Stimulated activated CD4-positive, alpha-beta T cell treated with anti-CD3 and anti-CD28 coated beads, TNF-alpha, amount 100 ng/mL, for 4 hours (primary cell): Measurements from ENCODE around the gene ACKR3.

Experiments used
- DNase-seq, 3 experiments: peaks; one replicate each; pipeline ENCODE4 v3.0.0-alpha.2; 2020; ENCODE audit warnings: low read depth in 3 of 3

ACKR3 gene

DNA sequence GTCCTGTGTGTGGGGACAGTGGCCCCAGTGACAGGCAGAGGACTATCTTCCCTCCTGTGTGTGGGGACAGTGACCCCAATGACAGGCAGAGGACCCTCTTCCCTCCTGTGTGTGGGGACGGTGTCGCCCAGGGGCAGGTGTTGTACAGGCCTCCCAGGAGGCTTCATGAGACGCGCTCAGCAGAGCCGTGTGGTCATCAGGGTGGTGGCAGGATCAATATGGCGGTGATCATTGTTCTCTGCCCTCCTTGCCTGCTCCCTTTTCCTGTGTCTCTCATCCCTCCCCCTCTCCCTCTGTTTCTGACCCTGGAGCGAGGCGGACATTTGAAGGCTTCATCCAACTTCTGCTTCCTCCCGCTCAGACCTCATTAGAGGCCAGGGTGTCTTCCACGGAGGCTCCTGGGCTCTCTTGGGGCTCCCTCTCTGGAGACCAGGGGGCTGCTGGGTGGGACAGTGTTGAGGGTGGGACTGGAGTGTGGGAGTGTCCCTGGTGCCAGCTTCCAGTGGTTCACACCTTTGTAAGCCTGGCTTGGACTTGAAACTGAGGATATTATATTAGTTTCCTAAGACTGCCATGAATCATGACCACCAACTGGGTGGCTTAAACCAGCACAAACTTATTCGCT lies 59.5 kb downstream of the ACKR3 start:
- no peak for DNase-seq

DNA sequence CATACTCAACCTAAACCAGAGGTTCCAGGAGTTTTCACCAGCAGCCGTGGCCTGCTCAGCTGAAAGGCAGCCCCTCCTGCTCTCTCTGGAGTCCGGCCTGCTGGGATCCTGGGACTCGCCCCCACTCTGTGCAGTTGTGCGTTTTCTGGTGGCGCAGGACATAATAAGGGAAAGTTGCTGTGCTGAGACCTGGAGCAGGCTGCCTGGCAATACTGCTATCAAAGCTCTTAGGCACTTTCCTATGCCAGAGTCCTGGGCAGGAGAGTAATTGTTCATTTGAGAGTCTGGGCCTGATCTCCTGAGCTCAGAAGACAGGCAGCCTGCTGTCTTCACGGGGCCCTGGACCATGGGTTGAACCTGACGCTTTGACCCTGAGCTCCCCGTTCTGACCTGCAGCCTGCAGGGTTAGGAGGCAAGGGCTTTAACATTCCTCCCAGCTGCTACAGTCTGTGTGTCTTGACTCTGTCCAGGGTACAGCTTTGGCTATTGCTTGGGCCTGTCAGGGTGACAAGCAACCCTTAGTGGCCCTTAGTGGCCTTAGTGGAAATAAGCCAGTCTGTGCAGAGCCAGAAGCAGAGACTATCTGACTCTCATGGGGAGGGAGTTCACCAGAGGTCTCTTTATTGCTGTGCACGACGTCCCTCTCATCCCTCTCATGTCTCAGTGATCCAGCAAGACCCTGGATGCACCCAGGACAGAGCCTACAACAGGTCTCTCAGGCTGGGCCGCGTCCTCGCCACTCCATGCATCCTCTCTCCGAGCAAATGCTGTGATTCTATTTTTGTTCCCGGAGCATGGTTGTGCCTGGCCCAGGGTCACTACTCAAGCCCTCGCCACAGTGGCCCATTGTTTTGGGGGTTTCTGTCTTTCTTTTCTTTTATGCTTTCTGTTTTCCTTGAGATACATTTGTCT lies 60.6 kb downstream of the ACKR3 start:
- DNase-seq = no peak

DNA sequence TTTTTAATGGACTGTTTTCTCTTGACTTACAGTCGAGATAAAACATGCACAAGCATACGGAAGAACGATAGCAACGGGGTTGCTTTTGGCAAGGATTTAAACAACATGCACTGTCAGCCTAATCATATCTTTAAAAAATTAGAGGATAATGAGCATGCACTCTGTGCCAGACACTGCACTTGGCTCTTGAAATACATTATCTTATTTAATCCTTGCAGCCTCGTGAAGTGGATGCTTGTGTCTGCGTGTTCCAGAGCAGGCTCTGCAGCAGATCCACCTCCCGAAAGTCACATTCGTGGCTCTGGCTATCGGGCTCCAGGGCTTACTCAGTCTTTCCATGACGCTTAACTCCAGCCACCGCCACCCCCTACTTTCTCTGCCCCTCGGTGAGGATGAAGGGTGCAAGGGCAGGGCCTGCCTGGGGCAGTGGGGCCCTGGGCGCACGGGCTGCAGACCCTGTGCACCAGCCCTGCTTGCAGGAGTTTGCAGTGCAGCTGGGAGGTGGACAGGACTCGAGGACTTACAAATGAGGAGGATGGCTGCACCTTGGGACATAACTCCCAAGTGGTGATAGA lies 61.7 kb downstream of the ACKR3 start:
- DNase-seq = no peak

DNA sequence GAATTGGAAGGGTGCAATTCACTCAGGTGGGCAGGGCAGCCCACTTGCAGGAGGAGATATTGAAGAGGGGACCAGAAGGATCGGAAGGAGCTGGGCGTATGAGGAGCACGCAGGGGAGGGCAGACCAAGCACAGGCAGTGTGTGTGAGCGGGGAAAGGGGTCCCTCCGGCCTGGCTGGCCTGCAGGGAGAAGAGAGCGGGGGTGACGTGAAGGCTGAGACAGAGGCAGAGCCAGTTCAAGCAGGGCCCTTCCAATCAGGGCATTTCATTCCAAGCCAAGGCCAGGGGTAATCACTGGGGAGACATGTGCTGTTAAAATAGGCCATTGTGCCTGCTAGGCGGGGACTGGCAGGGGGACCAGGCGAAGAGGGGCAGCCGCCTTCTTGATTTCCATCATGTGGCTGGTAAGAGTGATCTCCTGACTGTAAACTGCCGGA lies 62.2 kb downstream of the ACKR3 start:
- no peak for DNase-seq
